GM19463 (cell line): Measurements from ENCODE around the gene ANKRD6.
"Not testable (repeated sequence)": the region's sequence is repeated elsewhere in the genome, so short reads cannot be mapped to it uniquely, and the experiment has no call there.

Experiments used
- ATAC-seq: cut with Tn5 transposase; IDR thresholded peaks from one replicate; pipeline ENCODE4 v1.9.1; 2021; ENCODE audit warnings: mild to moderate bottlenecking, moderate library complexity; ENCODE audit not compliant: unreplicated experiment

The ANKRD6 gene

GRCh38 chr6:89641581-89641980 is 208.6 kb downstream of the ANKRD6 start:
- not testable (repeated sequence) for ATAC-seq

- no peak for ATAC-seq
Observed at GRCh38 chr6:89642956-89643355, 210.0 kb downstream of the ANKRD6 start.

- no peak for ATAC-seq
Observed at GRCh38 chr6:89643406-89643805, 210.5 kb downstream of the ANKRD6 start.

GRCh38 chr6:89644864-89645263 is 211.9 kb downstream of the ANKRD6 start:
- ATAC-seq, result no peak

- ATAC-seq, result no peak
Observed at GRCh38 chr6:89649682-89650081, 216.7 kb downstream of the ANKRD6 start.

GRCh38 chr6:89650579-89650978 is 217.6 kb downstream of the ANKRD6 start:
- ATAC-seq, result no peak

- ATAC-seq, result no peak
Observed at GRCh38 chr6:89655122-89655521, 222.2 kb downstream of the ANKRD6 start.

GRCh38 chr6:89657445-89658158 is 224.7 kb downstream of the ANKRD6 start:
- ATAC-seq, result no peak

GRCh38 chr6:89660981-89661380 is 228.0 kb downstream of the ANKRD6 start:
- no peak for ATAC-seq

- no peak for ATAC-seq
Observed at GRCh38 chr6:89661559-89661958, 228.6 kb downstream of the ANKRD6 start.

GRCh38 chr6:89662659-89663223 is 229.8 kb downstream of the ANKRD6 start:
- ATAC-seq, result no peak

- no peak for ATAC-seq
Observed at GRCh38 chr6:89667872-89668556, 235.1 kb downstream of the ANKRD6 start.

- ATAC-seq, result no peak
Observed at GRCh38 chr6:89669002-89669401, 236.1 kb downstream of the ANKRD6 start.

- no peak for ATAC-seq
Observed at GRCh38 chr6:89670935-89671565, 238.1 kb downstream of the ANKRD6 start.

GRCh38 chr6:89675949-89676748 is 243.2 kb downstream of the ANKRD6 start:
- ATAC-seq, result no peak

GRCh38 chr6:89678531-89678930 is 245.6 kb downstream of the ANKRD6 start:
- ATAC-seq, result no peak

- ATAC-seq, result no peak
Observed at GRCh38 chr6:89679215-89680120, 246.5 kb downstream of the ANKRD6 start.

GRCh38 chr6:89680150-89680549 is 247.2 kb downstream of the ANKRD6 start:
- no peak for ATAC-seq

GRCh38 chr6:89680551-89680950 is 247.6 kb downstream of the ANKRD6 start:
- ATAC-seq, result no peak
